Stimulated activated CD4-positive, alpha-beta T cell treated with anti-CD3 and anti-CD28 coated beads, Interleukin-1b, Interleukin-23, amount 100 ng/mL, for 24 hours (primary cell): ENCODE data around the gene RXRB.

ENCODE experiments used
- DNase-seq, 4 experiments: peaks; one replicate each; pipeline ENCODE4 v3.0.0-alpha.2; 2020; ENCODE audit warnings: low read depth in 4 of 4, low spot score in 1 of 4

The RXRB gene

DNA sequence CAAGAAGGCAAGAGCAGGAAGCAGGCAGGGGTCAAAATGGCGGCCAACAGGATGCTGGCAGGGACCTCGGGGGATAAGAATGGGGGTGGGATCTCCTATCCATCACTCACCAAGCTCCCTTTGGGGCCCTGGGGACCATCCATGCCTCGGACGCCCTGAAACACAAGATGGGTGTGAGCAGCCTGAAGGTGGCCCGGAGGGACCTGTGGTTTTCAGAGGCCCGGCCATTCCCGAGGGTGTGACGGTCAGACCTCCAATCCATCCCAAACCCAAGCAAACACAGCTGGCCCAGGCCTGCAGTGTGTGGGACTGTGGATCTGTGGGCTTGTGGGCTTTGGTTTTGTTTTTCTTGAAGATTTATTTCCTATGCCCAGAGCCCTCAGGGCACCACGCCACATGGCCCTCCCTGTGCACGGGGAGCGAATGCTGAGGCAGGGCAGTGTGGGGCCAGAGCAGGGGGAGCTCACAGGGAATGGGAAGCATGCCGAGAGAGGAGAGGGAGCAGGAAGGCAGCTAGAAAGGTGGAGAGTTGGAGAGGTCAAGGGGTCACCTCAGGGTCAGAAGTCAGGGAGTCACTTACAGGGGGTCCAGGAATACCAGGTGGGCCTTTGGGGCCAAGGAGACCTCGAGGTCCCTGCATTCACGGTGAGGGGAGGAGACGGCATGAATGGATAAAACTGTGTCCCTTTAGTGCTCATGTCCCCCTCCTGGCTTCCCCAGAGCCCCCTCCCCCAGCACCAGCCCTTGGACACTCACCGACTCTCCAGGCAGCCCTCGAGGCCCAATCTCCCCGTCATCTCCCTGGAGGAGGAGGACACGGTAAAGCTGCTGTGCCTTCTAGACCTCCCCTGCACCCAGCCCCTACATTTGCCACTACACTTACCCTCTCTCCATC is 22.7 kb downstream of the RXRB start:
- no peak for DNase-seq

DNA sequence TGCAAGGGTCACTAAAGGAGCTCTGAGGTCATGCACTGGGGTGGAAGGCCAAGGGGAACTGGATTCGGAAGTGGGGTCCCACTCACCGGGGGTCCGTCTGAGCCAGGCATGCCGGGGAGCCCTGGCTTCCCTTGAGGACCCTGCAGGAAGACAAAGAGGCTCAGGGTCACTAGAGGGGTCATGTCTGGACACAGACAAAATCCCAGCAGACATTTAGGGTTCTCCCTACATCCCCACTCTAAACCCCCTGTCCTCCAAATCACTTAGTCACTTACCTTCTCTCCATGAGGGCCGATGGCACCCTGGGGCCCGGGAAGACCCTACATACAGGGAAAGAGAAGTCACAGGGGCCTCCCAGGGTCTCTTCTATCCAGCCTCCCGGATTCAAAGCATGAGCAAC is 23.6 kb downstream of the RXRB start:
- no peak for DNase-seq

DNA sequence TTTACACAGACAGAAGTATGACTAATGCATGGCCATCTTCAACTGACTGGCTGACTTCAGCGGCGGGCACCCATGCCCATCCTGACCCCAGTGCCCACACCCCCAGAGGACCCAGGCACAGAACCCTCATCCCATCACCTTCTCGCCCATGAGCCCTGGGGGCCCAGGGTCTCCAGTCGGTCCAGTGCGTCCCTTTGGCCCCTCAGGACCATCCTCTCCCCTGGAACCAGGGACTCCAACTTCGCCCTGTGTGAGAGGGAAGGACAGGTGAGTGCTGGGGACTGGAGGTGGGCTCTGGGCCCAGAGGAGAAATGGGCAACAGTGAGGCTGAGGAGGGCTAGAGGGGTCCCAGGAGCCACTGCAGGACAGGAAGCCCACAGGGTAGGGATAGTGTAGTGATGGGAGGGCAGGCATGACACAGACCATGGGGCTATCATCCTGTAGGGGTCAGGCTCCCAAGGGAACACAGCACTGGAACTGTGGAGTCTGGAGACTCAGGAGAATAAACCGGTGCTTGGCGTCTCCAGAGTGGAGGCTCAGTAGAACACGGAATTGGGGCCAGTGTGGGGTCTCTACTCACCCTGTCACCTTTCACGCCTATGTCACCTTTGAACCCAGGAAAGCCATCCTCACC is 24.9 kb downstream of the RXRB start:
- no peak for DNase-seq

DNA sequence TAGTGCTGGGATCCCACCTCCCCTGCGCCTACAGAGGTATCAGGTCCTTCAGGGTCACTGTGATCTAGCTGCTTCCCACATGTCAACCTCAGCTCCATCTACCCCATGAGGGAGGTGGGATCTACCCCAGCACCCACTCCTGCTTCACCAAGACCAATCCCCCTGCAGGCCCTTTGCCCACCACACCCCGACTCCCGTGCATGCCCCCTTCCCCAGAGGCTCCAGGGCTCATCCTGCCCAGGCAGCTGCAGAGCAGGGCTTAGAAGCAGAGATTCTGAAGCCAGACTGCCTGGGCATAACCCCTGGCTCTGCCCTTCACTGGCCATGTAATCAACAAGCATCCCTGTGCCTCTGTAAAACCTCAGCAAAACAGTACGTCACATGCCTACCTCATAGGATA is 25.7 kb downstream of the RXRB start:
- no peak for DNase-seq

DNA sequence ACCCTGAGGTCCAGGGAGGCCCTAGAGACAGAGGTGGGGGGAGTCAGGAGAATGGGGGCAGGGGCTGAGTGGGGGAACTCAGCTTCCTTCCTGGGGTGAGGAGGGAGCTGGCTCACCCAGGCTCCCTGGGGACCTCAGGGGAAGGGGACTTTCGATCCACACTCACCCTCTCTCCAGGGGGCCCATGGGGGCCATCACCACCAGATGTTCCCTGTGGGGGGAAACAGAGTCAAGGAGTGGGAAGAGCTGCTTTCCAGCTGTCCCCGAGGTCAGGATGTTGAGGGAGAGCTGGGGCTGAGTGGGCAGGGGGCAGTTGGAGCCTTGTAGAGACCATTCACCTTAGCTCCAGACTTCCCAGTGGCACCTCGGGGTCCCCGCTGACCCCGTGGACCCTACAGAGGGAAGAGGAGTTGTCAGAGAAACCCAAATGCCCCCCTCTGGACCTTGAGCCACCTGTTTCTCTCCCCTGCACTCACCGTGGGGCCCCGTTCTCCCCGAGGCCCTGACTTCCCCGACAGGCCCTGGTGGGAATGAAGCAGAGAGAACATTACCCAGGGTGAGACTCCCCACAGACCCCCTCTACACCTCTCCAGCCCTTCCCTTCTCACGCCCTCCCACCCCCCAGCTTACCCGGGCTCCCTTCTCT is 26.8 kb downstream of the RXRB start:
- DNase-seq: no peak

DNA sequence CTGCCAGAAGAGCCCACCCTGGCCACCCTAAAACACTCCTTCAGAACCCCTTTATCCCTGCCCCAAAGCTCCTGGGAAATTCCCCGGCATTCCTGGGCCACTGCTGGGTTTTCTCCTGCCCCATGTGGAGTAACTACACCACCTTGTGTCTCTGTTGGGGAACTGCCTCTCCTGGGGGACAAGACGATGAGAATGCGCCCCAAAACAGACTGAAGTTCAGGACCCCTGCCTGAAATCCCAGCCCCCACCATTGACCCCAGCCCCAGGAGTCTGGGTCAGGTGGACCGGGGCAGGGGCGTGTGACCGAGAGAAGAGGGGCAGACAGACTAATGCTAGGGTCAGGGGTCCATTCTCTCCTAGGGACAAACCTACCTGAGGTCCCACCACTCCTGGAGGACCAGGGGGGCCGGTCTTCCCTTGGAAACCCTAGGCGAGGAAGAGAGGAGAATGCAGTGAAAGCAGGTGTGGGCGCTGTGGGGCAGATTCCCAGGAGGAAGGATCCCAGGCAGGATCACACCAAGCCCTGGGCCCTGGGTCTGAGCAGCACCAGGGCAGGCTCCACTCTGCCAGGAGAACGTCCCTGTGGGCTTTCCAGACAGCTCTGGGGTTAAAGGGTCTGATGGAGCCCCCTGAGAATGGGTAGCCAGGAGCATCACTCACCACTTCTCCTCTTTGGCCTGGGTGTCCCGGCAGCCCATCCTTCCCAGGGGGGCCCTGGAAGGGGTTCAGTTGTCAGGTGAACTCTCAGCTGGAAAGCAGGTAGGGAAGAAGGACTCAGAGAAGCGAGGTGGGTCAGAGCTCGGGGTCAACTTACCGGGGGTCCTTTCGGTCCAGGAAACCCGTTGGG is 27.6 kb downstream of the RXRB start:
- no peak for DNase-seq

DNA sequence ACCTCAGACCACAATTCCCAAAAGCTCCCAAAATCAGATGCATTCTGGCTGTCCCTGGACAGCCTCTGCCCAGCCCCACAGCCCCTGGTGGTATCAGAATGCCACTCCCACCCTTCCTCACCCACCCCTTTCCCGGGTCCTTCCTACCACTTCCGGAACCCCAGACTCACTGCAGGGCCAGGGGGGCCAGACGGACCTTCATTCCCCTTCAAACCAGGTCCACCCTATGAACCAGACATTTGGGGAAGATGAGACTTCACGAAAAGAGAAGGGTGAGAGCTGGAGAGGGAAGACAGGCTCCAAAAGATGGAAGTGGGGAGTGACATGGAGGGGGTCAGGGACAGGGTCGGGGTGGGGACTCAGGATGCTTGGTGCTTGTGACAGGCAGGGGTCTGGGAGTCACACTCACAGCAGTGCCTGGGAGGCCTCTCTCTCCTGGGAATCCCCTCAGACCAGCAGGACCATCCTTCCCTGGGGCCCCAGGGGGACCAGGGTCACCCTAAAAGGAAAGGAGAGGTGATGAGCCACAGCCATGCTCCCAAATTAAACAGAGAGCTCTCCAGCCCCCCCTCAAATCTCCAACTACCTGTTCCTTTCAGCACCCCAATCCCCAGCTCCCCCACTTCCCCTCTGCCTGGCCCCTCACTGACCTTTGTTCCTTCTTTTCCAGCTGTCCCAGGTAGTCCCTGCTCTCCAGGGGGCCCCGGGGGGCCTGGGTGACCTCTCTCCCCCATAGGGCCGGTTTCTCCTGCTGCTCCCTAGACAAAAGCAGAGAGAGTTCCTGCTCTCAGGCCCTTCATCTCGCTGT is 28.4 kb downstream of the RXRB start:
- DNase-seq: no peak

DNA sequence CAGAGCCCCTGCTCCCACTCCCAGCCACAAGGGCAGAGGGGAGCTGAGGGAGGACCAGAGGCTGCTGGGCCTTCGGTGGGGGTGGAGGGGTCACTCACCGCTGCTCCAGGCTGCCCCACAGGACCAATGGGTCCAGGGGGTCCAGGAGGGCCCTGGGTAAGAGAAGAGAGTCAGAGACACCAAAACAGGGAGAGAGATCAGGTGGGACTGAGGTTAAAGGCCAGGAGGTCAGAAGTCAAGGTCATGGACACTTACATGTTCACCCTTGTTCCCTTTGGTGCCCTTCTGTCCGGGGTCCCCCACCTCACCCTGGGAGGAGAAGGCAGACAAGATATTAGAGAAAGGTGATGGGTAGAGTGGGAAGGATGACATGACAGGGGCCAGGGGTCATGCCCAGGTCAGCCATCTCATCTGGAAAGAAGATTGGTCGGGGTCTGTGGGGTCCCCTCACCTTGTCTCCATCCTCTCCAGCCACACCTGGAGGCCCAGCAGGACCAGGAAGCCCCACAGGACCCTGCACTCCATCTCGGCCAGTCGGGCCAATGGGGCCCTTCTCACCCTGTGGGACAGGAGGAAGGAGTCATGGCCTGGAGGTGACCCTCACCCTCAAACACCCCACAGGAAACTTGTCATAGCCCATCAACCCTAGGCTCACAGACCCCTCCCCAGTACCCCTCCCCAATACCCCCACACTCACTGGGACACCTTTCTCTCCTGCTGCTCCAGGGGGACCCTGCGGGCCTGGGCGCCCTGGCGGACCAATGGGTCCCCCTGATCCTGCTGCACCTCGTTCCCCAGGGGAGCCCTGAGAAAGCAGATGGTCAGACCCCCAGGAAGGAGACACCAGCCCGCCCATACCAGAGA is 29.2 kb downstream of the RXRB start:
- DNase-seq: no peak

DNA sequence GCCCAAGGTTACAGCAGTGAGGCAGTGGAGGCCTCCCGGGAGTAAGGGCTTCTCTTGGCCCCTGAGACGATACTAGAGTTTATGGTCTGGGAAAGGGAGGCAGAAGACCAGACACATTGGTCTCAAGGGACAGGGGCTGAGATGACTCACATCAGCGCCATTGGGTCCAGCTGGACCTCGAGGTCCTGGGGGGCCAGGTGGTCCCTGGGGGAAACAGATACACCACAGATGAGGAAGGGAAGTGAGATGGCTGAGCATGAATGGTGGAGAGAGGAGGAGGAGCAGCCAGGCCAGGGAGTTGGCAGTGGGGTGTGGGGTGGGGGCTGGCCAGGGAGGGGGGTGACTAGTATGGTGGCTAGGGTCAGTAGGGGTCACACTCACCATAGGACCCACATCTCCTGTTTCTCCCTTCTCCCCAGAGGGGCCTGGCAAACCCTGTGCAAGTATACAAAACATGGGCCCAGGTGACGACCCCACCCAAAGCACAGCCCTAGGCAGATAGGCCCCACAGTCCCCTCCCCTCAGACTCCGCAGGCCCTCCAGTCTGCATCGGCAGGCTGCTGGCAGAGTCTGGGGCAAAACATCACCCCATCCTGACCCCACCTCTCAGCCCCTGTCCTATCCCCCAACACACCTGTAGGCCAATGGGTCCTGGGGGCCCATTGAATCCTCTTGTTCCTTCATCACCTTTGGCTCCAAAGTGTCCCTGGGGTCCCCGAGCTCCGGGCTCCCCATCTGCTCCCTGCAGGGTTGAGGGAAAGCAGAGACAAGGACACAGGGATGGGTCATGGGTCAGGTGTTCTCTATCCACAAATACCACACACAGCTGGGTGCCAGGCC is 30.1 kb downstream of the RXRB start:
- no peak for DNase-seq

DNA sequence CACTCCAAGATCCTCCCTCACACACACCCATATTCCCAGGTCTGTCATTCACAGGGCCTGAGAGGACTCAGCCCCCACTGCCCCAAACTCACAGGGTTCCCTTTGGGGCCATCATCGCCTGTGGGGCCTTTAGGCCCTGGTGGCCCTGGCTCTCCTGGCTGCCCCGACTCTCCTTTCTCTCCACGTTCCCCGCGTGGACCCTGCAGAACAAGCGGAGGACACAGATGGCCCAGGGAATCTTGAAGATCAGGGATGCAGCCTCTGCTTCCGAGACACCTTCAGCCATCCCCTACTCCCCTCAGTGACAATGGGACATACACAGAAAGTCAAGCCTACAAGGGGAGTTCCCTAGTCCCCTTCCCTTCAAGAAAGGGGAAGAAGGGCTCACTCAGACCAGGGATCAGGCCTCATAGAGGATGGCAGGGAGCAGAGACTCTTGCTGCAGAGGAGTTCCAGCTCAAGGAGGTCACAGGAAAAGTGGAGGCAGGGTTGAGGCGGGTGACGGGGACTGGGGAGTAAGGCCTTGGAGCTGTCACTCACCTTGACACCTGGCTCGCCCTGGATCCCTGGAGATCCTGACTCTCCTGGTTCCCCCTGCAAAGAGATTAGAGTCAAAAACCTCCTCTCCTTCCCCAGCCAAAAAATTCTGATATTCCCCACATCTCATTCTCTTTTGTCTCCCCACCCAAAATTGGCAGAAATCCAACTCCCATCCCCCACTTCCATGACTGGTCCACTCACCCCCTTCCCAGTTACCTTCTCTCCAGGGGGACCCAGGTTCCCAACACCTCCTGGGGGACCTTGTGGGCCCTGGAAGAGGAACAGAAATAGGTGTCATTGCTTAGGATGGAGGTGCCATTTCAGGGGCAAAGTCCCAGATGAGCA is 30.9 kb downstream of the RXRB start:
- DNase-seq: no peak

DNA sequence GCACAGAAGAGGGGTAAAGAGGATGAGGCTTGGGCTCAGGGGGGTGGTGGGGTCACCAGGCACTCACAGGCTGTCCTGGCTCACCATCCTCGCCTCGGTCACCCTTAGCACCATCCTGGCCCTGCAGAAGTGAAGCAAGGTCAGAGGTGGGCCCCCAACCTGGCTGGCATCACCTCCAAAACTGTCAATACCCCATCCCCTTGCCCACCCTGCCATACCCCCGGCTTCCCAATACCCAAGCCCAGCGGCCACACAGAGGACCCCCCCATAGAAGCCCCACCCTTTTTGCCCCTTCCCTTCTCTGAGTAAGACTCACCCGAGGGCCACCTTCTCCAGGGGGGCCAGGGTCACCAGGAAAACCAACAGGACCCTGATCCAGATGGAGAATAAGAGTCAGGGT is 31.8 kb downstream of the RXRB start:
- DNase-seq: no peak

DNA sequence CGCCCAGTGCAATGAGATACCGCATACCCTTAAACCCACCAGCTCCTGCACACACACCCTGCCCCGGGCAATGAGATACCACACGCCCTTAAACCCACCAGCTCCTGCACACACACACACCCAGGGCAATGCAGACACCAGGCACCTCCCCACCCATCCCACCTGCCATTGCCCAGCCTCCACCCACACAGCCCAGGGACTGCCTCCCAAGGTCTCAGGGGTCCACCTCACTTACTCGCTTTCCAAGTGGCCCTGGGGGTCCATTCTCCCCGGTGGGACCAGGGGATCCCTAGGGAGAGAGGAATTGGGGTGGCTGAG is 32.2 kb downstream of the RXRB start:
- DNase-seq: no peak

DNA sequence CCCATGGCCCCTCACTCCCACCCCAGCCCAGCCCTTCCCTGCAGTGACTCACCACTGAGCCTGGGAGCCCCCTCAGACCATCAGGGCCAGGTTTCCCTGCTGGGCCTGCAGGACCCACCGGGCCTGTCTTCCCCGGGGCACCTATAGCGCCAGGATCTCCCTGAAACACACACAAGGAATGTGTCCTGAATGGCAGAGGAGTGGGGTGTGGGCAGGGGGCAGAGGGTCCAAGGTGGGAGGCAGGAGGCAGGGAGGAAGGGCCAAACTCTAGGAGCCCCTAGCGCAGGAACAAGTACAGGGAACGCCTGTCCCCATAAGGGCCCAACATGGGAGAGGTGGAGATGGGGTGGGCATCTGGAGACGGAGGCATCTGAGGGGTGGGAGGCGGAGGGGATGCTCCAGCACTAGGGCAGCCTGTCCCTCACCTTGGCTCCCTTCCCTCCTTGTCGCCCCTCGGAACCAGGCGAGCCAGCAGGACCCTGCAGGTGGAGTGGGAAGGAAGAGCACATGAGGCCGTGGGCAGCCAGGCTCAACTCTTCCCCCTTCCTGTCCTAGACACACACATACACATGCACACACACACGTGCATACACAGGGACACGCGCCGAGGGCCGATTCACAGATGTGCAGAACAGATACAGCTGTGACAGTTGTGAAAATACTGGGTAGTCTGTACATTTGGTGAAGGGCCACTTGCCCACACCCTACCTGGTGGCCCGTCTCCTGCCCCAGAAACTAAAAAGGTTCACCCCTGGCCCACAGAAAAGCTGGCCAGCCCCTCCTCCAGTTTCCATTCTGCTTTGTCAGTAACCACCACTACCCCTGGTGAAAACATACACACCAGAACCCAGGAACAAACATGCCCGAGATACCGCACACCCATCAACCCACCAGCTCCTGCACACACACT is 32.8 kb downstream of the RXRB start:
- no peak for DNase-seq

DNA sequence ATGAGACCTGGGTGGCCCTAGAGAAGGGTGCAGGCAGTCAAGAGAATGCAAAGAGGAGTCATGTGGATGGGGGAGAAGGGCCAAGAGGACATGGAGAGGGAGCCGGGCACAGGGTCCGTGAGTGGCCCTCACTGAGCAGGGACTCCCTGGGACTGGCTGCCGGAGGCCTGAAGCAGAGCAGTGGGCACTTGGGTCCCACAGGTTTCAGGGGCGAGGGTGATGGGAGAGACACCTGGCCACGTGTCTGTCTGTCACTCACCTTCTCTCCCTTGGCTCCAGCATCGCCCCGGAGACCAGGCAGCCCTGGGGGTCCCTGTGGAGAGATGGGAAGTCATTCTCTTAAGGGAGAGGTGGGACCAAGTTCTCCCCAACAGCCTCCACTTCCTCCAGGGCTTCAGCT is 33.7 kb downstream of the RXRB start:
- no peak for DNase-seq

DNA sequence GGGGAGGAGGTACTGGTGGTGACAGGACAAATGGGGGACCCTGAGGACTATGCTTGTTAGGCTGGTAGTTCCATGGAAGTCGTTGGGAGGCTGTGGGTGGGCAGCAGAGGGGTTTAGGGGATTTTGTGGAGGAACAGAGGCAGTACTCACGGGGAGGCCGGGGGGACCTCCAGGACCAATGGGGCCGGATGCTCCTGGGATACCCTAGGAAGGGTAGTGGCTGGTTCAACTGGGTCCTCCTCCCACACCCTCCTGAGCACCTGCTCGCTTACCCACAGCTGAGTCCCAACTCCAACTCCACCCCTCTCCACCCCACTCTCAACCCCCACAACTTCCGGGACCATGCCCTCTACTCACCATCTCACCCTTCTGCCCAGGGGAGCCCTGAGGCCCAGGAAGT is 34.1 kb downstream of the RXRB start:
- DNase-seq: no peak

DNA sequence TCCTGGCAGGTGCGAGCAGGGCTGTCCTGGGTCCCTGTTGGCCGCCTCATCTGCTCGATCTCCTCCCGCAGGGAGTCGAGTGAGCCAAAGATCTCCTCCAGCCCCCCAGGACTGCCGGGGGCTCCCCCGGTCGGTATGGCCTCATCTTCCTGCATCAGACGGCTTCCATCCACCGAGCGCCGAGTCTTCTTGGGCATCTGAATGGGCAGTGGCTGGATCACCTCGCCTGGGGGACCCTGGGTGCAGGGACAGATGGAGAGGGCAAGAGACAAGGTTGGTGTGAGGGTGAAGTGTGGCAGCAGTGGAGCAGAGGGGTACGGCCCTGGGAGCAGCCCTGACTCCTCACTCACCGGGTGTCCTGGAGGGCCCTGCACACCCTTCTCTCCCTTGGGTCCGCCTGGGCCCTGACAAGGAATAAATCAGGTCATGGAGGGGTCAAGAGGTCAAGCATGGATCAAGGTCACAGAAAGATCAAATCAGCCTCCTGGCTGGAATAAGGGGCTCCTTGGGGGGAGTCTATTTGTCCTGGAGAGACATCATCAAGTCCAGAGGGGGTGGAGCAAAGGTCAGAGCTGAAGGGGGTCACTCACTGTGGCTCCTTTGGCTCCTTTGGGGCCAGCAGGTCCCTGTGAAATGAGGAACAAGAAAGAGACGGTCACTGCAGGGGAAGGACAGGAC is 34.7 kb downstream of the RXRB start:
- DNase-seq: no peak
